ENCODE measurements around the gene PGBD4. TPM values are rescaled to one million over a fixed set of nuclear protein-coding genes. Genes with fewer than 3 reads are reported as not detected.

The PGBD4 gene
- total and polyA plus RNA-seq, 2 donors (not counting 3 experiments of a cell fraction or from before 2014, with no cell fraction given): 0.39 to 1.1 TPM

- BruUV-seq (replicated peaks): no TSS peak
- no peak overlapping the region for H3K4me3 ChIP-seq (replicated peaks in 1 of 3; ENCODE audit: insufficient read depth in 1 of 3, low read depth in 1 of 3, low read length in 3 of 3)
- ChIA-PET CTCF (interaction anchor here (1.0 to 4.8 kb wide), 6 partner anchors 10 to 243 kb away, joined by 3 to 25 read pairs (median 6); partner anchors contain the start of gene KATNBL1), POLR2A (no interaction called here)
- dilution Hi-C loops (cut with MboI; ENCODE audit: extremely low pct_ligation_motif_present, low sequenced_read_pairs): no loop called here
- no peaks in the 10 kb centered on the region for H3K9me1 ChIP-seq (replicated peaks; ENCODE audit: control insufficient read depth, extremely low read depth, insufficient read depth, low read length)
- intact Hi-C loops (cut with micrococcal nuclease): loop anchor here (1.0 to 10.0 kb wide), 2 partner anchors 20 to 1182 kb away; partner anchors contain the start of gene PGBD4
- H3K4me1 ChIP-seq (ENCODE audit: control insufficient read depth, extremely low read depth, insufficient read depth, low read length): peaks cover 16% of the 10 kb centered on the region
- TF ChIP-seq MAX (IDR thresholded peaks at IDR 0.05; ENCODE audit: insufficient read depth, insufficient read length) (no peak), POLR2AphosphoS5 (IDR thresholded peaks at IDR 0.05; ENCODE audit: insufficient read depth, low read depth, low read length) (peak; percentile 33), MYC (IDR thresholded peaks at IDR 0.05; ENCODE audit: low read depth, low read length) (no peak), JUN (IDR thresholded peaks at IDR 0.05; ENCODE audit: borderline replicate concordance, insufficient read depth, insufficient read length, low read depth) (peak; percentile 31), FOS (IDR thresholded peaks at IDR 0.05; ENCODE audit: borderline replicate concordance, insufficient read depth, low read length) (peak; percentile 68), CTCF (IDR thresholded peaks at IDR 0.05; ENCODE audit: extremely low read depth in 1 of 2, insufficient read depth in 1 of 2, low read depth in 1 of 2, low read length in 2 of 2) (no peak), POLR2A (IDR thresholded peaks at IDR 0.05; ENCODE audit: low read depth, low read length) (no peak), GATA2 (IDR thresholded peaks at IDR 0.05; ENCODE audit: insufficient read depth, insufficient read length, low read depth, low read length) (peak; percentile 4)
- no peaks in the 10 kb centered on the region for H3K36me3 ChIP-seq (ENCODE audit: control insufficient read depth in 2 of 2, extremely low read depth in 1 of 2, insufficient read depth in 2 of 2, low read length in 2 of 2)
- H3K9ac ChIP-seq (replicated peaks; ENCODE audit: extremely low read depth, insufficient read depth, low read length): peak overlapping the region; percentile 45
- H3K4me2 ChIP-seq (ENCODE audit: insufficient read depth, low read length): peak overlapping the region; percentile 50
- no peaks in the 10 kb centered on the region for H3K27me3 ChIP-seq (ENCODE audit: control insufficient read depth in 2 of 2, insufficient read depth in 2 of 2, low read length in 2 of 2)
- DNase-seq (ENCODE audit: low read depth, low spot score): peak; percentile 87
- no peaks in the 10 kb centered on the region for H3K9me3 ChIP-seq (replicated peaks; ENCODE audit: control insufficient read depth, insufficient read depth, low read length)
- peak overlapping the region; percentile 50 for H2AFZ ChIP-seq (ENCODE audit: low read depth, low read length)
- H4K20me1 ChIP-seq (replicated peaks; ENCODE audit: control insufficient read depth, extremely low read depth, insufficient read depth, low read length): no peaks in the 10 kb centered on the region
- H3K27ac ChIP-seq (ENCODE audit: insufficient read depth, low read depth, low read length): peak overlapping the region; percentile 85
- FAIRE-seq: peak; percentile 95
- H3K79me2 ChIP-seq (ENCODE audit: control insufficient read depth, insufficient read depth, low read length): no peaks in the 10 kb centered on the region
Observed at GRCh38 chr15:34122771-34123183, 20.9 kb downstream of the PGBD4 start.

All from endothelial cell of umbilical vein (primary cell).